T1000 (cell line): ENCODE results near the gene RIMS3.

ENCODE experiments used
- DNase-seq: peaks from one replicate; lab custom pipeline; 2025; ENCODE audit warnings: mixed read lengths; lab: John Stamatoyannopoulos, UW

RIMS3 gene

DNA sequence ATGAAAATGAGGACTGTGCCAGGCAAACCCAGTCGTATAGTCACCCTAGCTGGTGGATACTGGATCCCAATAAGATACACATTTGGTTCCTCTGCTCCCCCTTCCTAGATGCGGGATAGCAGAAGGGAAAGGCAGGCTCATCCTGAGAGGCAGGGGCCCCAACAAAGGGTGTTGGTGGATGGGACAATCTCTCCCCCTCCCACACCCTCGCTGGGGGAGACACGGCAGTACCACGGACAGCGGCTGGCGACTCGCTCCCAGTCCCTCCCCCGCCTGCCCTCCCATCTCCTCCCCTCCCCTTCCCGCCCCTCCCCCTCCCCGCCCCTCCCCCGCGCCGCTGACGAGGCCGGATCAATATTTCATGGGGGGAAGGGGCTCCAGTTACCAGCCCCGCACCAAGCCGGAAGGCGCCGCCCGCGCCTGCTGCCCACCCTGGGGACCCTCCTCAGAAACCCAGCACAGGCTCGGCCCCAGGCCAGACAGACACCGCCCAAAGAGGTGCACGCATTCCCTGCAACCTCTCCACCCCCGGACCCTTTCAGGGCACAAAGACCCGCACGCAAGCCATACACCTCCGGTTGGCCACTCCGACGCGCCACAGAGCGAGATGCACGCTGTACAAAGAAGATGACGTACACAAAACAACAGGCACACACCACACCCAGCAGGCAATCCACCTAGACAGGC lies 11.5 kb downstream of the RIMS3 start:
- DNase-seq: no peak

- DNase-seq: no peak
Observed at GRCh38 chr1:40652979-40653378, 12.5 kb downstream of the RIMS3 start.

DNA sequence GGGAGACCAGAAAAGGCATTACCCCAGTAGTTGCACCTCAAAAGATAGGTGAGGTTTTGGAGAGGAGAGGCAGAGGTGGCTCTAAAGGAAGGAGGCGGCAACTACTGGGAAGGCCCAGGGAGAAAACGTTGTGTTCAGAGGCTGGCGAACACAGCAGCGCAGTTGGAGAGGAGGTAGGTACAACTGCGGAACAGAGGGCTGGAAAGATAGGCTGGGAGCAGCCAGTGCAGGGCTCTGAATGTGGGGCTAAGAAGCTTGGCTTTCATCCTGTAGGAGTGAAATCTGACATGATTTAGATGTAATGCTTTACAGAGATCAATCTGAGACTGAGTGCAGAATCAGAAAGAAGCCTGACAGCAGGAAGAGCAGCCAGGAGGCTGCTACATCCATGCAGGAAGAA lies 13.0 kb downstream of the RIMS3 start:
- DNase-seq: no peak

DNA sequence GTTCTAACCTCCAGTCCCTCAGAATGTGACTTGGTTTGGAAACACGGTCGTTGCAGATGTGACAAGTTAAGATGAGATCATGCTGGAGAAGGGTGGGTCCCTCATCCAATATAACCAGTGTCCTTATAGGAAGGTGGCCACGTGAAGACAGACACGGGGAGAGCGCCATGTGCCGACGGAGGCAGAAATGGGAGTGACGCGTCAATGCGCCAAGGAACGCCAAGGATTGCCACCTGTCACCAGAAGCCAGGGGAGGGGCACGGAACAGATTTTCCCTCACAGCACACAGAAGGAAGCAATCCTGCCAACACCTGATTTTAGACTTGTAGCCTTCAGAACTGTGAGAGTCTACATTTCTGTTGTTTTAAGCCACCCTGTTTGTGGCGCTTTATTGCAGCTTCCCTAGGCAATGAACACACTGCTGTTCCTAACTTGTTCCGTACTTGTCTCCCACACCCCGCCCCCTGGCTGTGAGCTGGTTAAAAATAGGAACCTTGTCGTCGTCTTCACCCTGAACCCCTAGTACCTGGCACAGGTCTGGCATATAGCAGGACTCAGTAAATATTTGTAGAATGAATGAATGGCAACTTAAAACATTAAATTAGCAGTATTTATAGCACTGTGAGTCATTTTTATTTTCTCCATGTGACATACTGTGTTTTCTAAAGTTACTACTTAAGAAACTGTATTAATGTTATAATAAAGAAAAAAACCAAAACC lies 14.2 kb downstream of the RIMS3 start:
- no peak for DNase-seq

GRCh38 chr1:40650075-40650474 lies 15.4 kb downstream of the RIMS3 start:
- no peak for DNase-seq

DNA sequence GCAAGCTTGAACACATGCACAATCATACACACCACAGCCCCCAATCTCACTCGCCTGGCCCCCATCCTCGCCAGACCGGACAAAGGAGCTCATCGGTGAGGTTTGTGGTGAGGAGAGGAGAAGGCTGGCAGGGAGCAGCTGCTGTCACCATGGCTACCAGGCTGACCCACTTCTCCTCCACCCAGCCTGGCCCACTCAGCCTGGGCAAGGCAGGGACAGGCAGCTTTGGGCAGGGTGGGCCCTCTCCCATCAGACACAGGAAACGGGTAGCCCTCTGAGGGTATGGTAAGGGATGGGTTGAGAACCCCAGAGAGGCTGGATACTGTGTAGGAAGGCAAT lies 15.9 kb downstream of the RIMS3 start:
- no peak for DNase-seq

DNA sequence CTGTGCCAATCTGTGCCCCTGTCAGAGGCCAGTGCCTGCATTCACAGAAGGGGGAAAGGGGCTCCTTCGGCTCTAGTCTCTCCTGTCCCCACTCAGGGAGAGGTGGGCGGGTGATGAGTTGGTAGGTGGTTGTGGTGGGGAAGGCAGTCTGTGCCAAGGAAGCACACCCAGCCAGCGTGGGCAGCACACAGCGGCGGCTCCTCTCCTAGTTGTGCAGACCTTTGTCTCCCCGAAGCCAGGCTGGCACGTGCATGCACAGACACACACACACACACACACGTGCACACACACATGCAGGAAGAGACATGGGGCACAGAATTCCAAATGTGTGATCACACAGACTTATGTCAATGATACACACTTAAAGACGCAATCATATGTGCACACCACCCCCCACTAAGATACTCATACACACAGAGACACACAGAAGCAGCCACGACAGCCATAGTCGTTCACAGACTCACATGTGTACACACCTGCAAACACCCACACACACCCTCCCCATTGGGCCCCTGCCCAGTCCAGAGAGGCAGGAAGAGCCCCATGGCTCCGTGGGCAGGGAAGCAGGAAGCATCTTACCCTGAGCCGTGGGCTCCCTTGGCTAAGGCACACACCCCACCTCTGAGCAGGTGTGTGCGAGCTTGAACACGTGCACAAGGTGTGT lies 16.4 kb downstream of the RIMS3 start:
- DNase-seq: no peak

DNA sequence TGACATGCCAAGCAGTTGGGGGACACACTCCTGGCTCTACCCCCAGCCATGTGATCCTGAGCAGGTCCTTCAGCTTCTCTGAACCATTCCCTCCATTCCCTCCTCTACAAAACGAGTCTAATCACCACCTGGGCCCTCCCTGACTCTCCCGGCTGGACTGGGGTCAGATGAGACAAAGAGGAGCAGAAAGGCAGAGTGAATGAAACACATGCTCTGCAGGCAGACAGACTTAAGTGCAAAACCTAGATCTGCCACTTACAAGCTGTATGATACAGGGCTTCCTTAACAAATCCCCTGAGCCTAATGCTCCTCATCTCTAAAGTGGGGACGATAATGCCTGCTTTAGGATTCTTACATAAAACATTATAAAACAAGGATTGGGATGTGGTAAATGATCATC lies 17.3 kb downstream of the RIMS3 start:
- DNase-seq: no peak

- no peak for DNase-seq
Observed at GRCh38 chr1:40646315-40646714, 19.2 kb downstream of the RIMS3 start.

DNA sequence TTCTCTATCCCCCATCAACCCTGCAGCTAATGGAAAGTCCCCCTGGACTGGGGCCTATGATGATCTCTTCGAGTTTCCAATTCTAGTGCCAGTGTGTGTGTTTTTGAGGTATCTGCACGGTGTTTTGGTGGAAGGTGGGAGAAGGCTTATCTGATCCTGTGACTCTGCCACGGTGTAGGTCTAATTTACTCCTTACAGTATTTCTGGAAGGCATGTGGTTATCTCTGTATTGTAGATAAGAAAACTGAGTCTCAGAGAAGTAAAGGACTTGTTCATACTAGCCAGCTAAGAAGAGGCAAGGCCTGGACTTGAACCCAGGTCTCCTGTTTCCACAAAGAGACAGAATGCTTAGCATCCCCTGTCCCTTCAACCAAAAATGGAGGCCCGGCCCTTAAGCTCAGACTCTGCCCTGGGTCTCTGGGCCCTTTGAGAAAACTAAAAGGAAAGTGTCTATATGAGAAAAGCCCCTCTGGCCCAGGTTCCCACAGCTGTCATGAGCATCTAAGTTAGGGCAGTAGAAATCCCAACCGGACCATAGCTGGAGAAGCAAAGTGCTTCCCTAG lies 20.3 kb downstream of the RIMS3 start:
- no peak for DNase-seq

GRCh38 chr1:40641601-40642242 lies 23.8 kb downstream of the RIMS3 start:
- no peak for DNase-seq

GRCh38 chr1:40640314-40641076 lies 25.0 kb downstream of the RIMS3 start:
- no peak for DNase-seq

DNA sequence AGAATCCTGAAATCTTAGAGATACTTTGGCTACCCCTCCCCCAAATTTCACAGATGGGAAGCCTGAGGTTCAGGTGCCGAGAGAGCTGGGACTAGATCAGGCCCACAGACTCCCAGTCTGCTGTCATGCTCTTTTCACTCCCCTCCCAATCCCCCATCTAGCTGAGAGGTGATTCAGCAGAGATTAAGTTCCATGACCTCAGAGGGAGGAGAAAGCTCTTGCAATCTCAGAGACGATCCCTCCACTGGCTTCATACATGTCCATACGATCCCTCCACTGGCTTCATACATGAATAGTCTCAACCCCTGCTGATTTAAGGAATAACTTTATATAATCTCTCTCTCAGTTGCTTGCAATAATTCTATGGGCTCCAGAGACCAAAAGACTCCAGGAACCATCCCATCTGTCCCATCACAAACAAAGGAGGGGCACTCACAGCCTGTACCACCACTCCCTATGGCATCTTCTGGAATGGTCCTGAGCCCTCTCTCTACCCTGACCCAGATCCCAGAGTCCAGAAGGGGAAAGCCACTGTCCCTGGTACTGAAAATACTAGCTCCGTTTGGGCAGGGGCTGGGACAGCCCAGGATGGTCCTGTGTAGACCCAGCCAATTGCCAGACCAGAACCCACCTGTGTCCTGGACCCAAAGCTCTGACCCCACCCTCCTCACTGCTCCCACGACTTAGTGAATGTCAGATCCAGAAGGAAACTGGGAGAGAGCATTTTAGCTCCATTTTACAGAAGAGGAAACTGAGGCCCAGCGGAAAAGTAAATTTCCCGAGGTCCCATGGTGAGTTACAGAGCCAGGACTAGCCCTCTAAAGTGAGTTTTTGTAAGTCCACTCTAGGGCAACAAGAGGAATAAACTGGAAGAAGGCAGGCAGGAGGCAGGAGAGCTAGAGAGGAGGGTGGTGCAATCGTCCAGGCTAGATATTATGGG lies 27.1 kb downstream of the RIMS3 start:
- no peak for DNase-seq

DNA sequence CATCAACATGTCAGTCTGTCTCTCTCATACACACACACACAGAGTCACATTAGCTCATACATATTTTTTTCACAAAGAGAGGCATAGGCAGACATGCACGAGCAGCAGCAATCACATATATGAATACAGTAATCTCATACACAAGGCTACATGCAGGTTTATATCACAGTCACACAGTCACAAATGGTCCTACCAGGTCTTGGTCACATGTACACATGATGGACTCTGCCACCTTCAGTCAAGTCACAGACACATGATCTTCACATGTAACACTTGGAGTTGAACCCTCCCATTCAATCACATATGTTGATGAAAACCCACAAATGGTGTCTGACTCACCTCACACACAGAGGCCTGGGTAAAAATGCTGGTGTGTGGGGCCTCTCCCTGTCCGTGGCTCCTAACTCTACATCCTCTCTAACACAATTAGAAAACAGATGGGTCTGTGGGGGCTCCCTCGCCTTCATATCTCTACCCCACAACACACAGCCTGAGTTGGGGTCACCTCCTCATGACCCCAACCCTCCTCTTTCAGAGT lies 27.9 kb downstream of the RIMS3 start:
- DNase-seq: no peak

- no peak for DNase-seq
Observed at GRCh38 chr1:40636777-40637176, 28.7 kb downstream of the RIMS3 start.

DNA sequence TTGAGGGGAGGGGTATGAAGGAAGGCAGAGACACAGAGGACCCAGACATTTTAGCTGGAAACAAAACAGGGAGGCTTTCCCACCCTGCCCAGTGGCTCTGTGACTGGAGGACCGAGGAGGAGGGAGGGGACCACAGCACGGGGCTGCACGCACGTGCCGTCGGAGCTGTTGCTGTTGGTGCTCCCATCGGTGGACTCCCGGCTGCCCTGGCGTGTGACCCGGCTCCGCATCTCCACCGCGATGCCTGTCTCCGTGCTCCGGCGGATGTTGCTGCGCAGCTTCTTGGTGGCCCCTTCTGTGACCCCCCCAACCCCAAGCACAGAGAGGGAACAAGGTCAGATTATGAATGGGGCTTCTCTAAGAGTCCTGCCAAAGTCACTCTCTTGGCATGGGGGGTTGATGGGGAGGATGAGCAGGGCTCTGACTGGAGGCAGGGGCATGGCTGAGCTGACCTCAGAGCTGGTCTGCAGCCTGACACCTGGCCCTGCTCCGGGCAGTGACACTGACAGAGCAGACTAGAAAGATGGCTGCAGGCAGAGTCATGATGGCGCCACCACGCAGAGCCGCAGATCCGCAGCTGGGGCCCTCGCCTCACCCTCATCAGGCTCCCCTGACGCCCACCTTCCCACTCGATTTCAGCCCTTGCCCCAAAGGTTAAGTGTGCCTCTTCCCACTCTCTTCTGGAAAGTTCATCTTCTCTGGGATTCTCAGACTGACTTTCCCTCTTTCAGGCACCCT lies 29.6 kb downstream of the RIMS3 start:
- no peak for DNase-seq

DNA sequence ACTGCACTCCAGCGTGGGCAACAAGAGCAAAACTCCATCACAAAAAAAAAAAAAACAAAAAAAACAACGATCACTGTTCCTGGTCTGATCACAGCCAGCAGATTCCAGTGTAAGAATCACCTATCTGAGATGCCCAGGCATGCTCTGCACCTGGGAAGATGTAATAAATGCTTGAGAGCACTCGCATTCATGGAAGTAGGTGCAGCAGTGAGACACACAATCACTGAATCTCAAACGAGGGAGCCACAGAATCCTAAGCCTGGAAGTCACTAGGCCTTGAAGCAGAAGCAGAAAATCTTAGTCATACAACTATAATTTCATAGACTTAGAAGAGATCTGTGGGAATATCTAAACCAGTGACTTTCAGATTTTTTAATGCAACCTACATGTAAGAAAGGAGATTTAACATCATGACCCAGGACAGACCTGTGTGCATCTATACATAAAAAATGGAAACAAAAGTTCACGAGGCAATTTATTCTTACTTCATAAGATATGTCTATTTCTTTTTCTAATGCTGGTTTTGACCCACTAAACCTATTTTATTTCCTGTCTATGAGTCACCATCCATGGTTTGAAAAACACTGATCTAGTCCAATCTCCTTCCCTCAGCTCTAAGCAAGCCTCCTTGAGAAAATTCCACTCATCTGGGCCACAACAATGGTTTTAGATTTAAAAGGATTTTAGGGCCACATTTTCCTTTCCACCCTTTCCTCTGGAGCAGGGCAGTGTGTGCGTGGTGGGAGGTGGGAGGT lies 30.4 kb downstream of the RIMS3 start:
- DNase-seq: no peak

DNA sequence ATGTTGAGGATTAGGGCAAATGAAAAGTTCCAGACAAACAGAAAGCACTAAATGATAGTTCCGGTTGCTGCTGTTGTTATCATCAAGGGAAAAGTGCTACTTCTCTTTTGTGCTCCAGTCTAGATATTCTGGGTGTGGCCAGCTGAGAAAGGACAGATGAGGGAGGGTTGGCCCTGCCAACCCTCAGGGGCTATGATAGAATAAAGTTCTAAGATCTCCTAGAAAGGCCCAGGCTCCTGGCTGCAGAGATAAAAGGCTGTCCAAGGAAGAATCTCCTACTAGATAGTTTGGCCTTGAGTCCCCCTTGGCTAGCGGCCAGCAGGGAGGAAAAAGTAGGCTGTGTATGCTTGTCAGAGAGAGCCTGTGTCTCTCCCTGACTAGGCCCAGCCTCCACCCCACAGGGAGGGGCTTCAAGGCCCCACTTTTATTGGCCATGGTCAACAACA lies 31.5 kb downstream of the RIMS3 start:
- no peak for DNase-seq

DNA sequence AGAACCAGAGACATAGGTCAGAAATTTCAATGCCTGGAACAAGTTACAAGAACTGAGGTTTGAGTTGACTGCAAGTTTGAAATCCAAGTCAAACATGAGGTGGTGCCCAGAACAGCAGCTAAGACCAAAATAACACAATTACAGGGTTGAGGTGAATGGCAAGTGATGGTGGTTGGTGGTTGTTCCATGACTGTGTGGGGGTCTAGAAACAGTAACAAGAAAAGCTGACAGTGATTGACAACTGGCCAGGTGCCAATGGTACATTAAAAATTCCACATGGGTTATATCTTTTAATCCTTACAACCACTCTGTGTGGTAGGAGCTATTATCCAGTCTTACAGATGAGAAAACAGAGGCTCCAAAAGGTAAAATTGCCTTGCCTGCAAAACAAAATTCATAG lies 32.0 kb downstream of the RIMS3 start:
- DNase-seq: no peak
